Neural cell (in vitro differentiated cells): ENCODE results near the gene AMIGO2.

Source experiments
- CTCF ChIP-seq: fragments of 450-650 bp; IDR thresholded peaks from 2 replicates; pipeline ENCODE4 v1.5.1; 2014; ENCODE audit warnings: antibody characterized with exemption, mild to moderate bottlenecking, moderate library complexity; ENCODE audit not compliant: poor library complexity, severe bottlenecking
- EP300 ChIP-seq: fragments of 450-650 bp; conservative IDR thresholded peaks from 2 replicates; pipeline ENCODE4 v1.6.1; 2014; ENCODE audit warnings: antibody characterized with exemption, mild to moderate bottlenecking, moderate library complexity; ENCODE audit not compliant: poor library complexity, severe bottlenecking
- EZH2 ChIP-seq: fragments of 200-600, 300-800 bp; shearing (Covaris generic), sonication (generic); IDR thresholded peaks from 2 replicates; pipeline ENCODE4 v1.6.1; 2014; ENCODE audit warnings: antibody characterized with exemption, low read length, borderline replicate concordance, mild to moderate bottlenecking; ENCODE audit not compliant: insufficient read depth, poor library complexity, severe bottlenecking
- RAD21 ChIP-seq: fragments of 450-650 bp; conservative IDR thresholded peaks from 2 replicates; pipeline ENCODE4 v1.6.1; 2014; ENCODE audit warnings: antibody characterized with exemption, mild to moderate bottlenecking, moderate library complexity
- SMC3 ChIP-seq: fragments of 450-650 bp; conservative IDR thresholded peaks from 2 replicates; pipeline ENCODE4 v1.6.1; 2014; ENCODE audit warnings: antibody characterized with exemption, mild to moderate bottlenecking, moderate library complexity; ENCODE audit not compliant: poor library complexity
- TAF1 ChIP-seq: IDR thresholded peaks from 2 replicates; pipeline ENCODE4 v1.6.1; 2012; ENCODE audit warnings: low read depth

DNA sequence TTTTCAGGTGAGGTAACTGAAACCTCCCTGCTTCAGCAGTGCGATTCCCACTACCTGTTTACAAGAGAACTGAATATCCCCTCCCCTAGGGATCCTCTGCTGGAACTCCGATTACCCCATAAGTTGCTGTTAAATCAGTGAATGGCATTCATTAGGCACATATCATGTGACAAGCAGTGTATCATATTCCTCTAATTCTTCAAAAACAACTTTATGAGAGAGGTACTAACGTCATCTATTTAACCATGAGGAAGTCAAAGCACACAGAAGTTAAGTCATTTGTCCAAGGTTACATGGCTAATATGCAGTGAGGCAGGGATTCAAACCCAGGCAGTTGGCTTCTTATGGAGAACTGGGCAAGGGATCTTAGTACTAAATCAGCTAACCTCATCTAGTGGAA lies 44.3 kb downstream of the AMIGO2 start:
- TF ChIP-seq CTCF (no peak), TAF1 (no peak), EP300 (no peak), EZH2 (no peak), SMC3 (no peak), RAD21 (no peak)
